AG04450 (cell line): Measurements from ENCODE around the gene RAB35. TPM values are rescaled to one million over a fixed set of nuclear protein-coding genes. Genes with fewer than 3 reads are reported as not detected.

Source experiments
- CTCF ChIA-PET: fragments of 300-600, 350-600 bp; formaldehyde crosslinking; extraction: SDS; loops from one replicate; lab custom pipeline; 2022; ENCODE audit warnings: antibody characterized with exemption, inconsistent platforms; lab: Charles Lee
- POLR2A ChIA-PET: fragments of 350-600 bp; formaldehyde crosslinking; extraction: SDS; loops from one replicate; lab custom pipeline; 2021; ENCODE audit warnings: antibody characterized with exemption, inconsistent platforms; lab: Yijun Ruan, JAX
- DNase-seq: peaks from one replicate; pipeline ENCODE4 v3.0.0-alpha.2; 2011; ENCODE audit warnings: low read depth, low spot score
- H3K27ac ChIP-seq: one replicate; pipeline ENCODE4 v1.5.1; 2012; ENCODE audit warnings: low read depth, low read length, control low read depth
- H3K27me3 ChIP-seq: one replicate; pipeline ENCODE4 v1.6.0; 2012; ENCODE audit warnings: low read length; ENCODE audit not compliant: control insufficient read depth, insufficient read depth
- H3K4me3 ChIP-seq: 2 replicates; pipeline ENCODE4 v1.5.1; 2011; ENCODE audit warnings: mild to moderate bottlenecking, low read depth, low read length, control low read depth
- H3K9me3 ChIP-seq: 2 replicates; pipeline ENCODE4 v1.5.1; 2012; ENCODE audit warnings: low read length; ENCODE audit not compliant: control insufficient read depth, insufficient read depth
- CTCF ChIP-seq: IDR thresholded peaks from 2 replicates; pipeline ENCODE4 v1.5.1; 2011; ENCODE audit warnings: low read depth, low read length, control low read depth, inconsistent platforms
- polyA plus RNA-seq: library from polyadenylated mRNA; depleted of rRNA; stranded (reverse); fragments of >200 nt; gene quantifications from 2 replicates; pipeline ENCODE4 v1.2.3, GENCODE V29; 2011

The RAB35 gene
- polyA plus RNA-seq, 1 experiment, result 64.9 TPM

- Histone ChIP-seq H3K27ac (no peak overlapping the region), H3K9me3 (no peaks in the 10 kb centered on the region), H3K27me3 (peaks cover 28% of the 10 kb centered on the region), H3K4me3 (no peak overlapping the region)
- ChIA-PET CTCF (no interaction called here), POLR2A (no interaction called here)
- no peak for TF ChIP-seq CTCF
- DNase-seq, result no peak
These were observed 43.9 kb downstream of the RAB35 start for GRCh38 chr12:120072472-120073249.

- no peak for DNase-seq
These were observed 45.0 kb downstream of the RAB35 start for GRCh38 chr12:120071493-120072020.

GRCh38 chr12:120069278-120069677, 47.3 kb downstream of the RAB35 start:
- TF ChIP-seq CTCF, result no peak
- Histone ChIP-seq H3K9me3 (no peaks in the 10 kb centered on the region), H3K4me3 (no peak overlapping the region), H3K27me3 (peaks cover 27% of the 10 kb centered on the region), H3K27ac (no peak overlapping the region)
- ChIA-PET CTCF (no interaction called here), POLR2A (no interaction called here)
- DNase-seq, result no peak

More at GRCh38 chr12:120071493-120072020, 45.0 kb downstream of the RAB35 start:
- H3K9me3 ChIP-seq, result no peaks in the 10 kb centered on the region
- CTCF ChIA-PET, result no interaction called here
- POLR2A ChIA-PET, result no interaction called here
- H3K27ac ChIP-seq, result no peak overlapping the region
- H3K4me3 ChIP-seq, result no peak overlapping the region
- TF ChIP-seq CTCF, result no peak
- H3K27me3 ChIP-seq, result peaks cover 24% of the 10 kb centered on the region

DNA sequence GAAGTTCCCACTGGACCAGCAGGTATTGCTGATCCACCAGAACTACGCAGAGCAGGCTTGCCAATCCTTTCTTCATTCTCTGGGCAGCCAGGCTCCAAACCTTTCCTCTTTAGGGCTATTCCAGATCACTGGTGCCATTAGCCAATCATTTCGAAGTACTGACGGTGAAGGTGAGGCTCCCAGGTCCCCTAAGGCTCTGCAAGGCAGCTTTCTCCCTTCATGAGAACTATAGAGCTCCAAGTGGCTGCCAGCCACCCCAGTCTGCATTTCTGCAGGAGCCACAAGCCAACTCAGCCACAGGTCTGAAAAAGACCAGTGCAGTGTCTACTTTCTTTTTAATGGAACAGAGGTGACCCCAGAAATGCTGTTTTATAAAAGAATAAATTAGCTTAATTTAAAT, 48.7 kb downstream of the RAB35 start:
- no peak for DNase-seq
- Histone ChIP-seq H3K27me3 (peaks cover 36% of the 10 kb centered on the region), H3K27ac (no peak overlapping the region), H3K9me3 (no peaks in the 10 kb centered on the region), H3K4me3 (no peak overlapping the region)
- ChIA-PET POLR2A (no interaction called here), CTCF (no interaction called here)
- TF ChIP-seq CTCF, result no peak

- Histone ChIP-seq H3K4me3 (no peak overlapping the region), H3K27me3 (peaks cover 41% of the 10 kb centered on the region), H3K27ac (no peak overlapping the region), H3K9me3 (no peaks in the 10 kb centered on the region)
- POLR2A ChIA-PET, result no interaction called here
- no peak for DNase-seq
- TF ChIP-seq CTCF, result no peak
- CTCF ChIA-PET, result no interaction called here
These were observed 49.3 kb downstream of the RAB35 start for GRCh38 chr12:120067084-120067869.
